NCI-H1694 (cell line): Measurements from ENCODE around the gene CDC14A.
A peak's percentile ranks its signal among the peaks of the same experiment; 100 is the strongest.

Experiments
- DNase-seq: peaks from one replicate; lab custom pipeline; 2025; lab: John Stamatoyannopoulos, UW

The CDC14A gene

DNA sequence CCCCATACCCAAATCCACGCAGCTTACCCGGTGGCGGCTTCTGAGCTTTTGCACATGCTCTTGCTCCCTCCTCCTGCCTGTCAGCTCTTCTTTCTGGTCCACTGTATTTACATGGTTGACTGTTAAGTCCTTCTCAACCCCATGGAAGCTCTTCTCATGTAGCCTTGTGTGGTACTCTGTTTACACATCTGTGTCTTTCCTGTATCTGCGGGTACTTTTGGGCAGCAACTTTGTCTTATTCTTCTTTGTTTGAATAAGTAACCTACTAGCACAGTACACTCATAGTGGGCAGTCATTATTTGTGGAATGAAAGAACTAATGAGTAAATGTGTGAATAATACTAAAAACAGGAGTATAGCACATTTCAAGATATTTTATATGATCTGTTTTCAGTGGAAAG is 97.2 kb downstream of the CDC14A start:
- DNase-seq = no peak

DNA sequence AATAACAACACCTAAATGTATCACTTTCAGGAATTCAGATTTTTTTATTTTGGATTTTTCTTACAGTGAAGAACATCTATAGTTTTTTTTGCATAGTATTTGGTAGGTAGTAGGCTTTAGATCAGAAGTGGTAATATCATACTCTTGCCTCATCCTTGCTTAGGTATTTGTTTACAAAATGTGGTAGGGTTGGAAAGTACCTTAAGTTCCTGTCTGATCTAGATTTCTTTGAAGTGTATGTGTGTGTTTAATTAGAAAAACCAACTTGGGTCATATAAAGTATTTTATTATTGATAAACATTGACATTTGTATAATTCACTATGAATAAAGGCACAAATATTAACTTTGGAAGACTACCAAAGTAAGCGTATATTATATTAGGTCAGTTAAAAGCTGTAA is 100.3 kb downstream of the CDC14A start:
- no peak for DNase-seq

DNA sequence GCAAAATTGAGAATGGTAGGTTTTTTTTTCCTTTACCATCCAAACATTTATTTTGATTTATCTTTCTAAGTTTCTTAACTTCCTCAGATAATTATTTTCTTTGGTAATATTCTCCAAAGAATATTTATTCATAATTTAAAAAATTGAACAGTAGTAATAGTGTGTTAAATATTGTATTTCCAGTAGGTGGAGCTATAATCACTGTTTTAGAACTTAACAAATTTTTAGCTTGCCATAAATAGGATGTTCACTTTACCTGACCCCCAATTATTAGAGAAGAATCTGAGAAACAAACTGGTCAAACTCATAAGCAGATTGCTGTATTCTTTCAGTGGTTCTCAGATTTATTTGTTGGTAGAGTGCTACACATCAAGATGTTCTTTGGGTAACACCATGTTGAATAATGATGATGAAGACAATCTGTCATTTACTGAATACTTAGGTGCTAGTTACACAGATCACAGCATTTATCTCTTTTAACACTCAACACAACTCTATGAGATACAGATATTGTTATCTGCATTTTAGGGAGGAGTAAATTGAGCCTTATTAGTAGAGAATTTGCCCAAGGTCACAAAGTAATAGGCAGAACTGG is 103.3 kb downstream of the CDC14A start:
- DNase-seq = no peak

DNA sequence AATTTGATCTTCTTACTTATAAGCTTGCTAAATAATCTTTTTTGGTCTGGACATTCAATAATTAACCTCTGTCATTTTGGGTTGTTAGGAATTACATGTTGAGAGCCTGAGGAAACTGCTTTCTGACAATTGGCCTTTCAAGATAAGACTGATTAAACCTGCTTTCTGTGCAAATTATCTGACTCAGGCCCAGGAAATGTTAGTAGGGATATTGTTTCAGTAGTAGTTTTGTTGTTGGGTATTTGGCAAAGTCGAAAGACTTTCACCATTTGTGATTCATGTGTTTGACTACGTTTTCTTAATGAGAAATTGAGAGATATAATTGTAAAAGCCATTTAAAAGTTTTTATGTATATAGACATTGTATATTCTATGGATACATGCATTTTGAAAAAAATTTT is 104.6 kb downstream of the CDC14A start:
- DNase-seq = no peak

DNA sequence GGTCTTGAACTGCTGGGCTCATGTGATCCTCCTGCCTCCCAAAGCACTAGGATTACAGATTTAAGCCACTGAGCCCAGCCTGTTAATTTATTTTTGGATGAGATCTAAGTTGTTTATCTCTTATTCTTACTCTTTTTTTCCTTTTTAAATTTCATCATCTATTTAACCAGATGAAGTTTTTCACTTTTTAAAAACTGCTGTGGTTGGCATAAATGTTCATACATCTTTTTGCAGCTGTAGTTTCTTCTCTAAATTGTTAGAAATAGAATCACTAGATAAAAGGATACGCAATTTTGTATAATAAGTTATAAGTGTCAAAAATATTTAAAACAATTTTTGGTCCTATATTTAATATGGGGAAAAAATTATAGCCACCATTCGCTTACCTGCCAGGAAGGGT is 105.4 kb downstream of the CDC14A start:
- DNase-seq = no peak

DNA sequence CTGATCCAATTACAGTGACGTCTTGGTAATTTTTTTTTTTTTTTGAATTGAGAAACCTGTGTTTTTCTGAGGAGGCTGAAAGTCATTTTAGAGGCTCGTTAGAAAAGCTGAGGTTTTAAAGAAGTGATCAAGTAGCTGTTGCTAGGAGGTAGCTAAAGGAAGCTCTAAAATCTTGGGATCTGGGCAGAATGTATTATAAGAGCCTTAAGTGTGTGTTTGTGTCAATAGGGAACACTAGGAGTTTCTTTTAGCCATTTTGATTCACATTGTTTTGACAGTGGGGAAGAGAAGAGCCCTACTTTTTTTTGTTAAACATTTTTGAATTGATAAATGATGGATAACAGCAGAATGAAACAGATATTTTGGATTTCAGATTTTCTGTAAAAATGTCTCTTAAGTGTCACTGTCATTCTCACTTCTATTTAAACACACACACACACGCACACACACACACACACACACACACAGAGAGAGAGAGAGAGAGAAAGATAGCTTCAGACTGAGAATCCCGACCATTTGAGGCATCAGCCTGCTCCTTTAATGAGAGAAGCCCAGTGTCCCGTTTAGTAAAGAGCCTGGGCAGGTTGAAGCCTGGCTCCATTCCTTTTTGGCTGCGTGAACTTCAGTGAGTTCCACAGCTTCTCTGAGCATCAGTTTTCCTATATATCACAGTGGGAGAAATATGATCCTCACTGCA is 106.5 kb downstream of the CDC14A start:
- DNase-seq = no peak

DNA sequence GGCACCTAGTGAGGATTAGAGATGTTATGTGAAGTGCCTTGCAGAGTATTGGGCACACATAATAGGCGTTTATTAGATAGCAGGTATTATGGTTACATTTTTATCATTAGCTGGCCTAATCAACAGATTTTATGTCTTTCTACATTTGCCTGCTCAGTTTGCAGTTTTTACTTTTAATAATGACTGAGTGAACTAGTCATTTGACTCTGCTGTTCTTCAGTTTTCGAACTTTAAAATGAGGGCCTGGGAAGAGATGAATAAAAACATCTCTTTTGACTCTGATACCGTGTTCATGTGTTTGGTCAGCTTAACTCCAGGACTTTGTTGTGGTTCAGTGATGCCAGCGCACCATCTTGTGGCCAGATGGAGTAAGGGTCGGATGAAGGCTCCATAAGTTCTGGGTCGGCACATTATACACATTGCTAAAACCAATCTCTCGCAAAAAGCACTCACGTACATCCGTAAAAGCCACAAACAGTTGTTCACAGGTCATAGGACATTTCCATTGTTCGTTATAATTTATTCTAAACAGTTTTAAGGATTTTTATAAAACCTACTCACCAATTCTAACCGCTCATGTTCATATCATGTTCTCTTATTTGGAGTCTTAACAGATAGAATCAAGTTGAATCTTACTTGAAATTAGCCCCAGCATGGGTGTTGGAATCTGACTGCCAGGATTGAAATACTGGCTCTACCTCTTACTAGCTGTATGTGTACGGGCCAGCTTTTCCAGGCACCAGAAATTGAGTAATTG is 107.2 kb downstream of the CDC14A start:
- DNase-seq = peak; percentile 69

DNA sequence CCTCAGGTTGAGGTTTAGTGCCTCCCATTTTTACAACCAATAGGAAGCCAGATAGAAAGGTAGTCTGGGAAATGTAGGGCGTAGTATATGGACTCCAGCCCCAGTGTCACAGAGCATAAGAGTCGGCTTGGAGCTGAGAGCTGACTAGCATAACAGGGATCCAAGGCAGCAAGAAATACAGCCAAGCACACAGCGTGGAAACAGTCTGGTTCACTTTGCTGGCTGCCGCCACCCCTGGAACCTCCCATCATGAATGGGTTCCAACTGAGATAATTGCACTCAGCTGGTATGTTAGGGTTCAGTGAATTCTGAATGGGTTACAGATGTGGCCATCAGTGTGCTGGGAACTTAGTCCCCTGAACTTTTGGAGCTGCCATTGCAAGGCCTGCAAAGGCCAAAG is 108.9 kb downstream of the CDC14A start:
- DNase-seq = no peak

DNA sequence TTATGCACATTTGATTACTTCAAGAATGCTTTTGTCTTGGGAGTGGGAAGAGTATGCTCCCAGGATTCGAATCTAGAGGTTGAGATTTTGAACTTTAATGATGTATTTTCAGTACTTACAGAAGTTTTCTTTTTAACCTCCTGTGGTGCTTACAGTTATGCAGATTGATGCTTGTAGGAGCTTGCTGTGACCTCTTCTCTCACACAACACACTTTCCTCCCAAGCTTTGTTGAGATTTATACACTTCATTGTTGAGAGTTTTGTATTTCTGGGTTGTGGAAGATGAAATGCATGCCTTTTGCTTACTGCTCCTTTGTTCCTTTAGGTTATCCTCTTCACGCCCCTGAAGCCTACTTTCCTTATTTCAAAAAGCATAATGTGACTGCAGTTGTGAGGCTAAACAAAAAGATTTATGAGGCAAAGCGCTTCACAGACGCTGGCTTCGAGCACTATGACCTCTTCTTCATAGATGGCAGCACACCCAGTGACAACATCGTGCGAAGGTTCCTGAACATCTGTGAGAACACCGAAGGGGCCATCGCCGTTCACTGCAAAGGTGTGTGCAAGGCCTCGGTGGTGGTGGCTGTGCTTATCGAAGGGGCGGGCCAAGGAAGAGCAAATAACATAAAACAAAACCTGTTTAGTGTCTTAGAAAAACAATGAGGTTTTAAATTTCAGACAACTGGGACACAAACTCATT is 110.2 kb downstream of the CDC14A start:
- no peak for DNase-seq

DNA sequence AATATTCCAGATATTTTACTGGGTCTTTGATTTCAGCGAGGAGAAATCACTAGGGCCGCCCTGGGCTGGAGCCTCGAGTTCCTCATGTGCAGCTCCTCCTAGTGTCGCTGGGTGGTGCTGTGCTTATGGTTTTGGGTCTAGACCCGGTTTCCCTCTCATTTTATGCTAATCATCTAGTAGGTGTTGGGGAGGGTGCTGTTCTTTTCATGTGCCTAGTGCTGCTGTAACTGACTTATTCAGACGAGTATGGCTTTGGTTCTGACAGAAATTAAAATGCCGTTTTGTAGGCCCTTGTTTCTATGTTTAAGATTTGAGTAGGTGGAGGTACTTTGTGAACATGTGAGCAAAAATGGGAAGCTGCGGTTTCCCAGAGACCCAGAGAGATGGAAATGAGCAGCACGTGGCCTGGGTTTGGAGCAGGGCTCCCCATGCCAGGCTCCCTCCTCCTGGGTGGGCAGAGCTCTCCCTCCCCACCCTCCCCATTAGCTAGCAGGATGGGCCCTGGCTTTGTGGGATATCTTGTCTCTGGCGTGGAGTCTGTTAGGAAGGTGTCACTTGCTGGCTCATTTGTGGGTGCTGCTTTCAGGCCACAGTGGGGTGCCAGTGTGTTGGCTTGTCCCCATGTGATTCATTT is 111.6 kb downstream of the CDC14A start:
- DNase-seq = peak; percentile 82

DNA sequence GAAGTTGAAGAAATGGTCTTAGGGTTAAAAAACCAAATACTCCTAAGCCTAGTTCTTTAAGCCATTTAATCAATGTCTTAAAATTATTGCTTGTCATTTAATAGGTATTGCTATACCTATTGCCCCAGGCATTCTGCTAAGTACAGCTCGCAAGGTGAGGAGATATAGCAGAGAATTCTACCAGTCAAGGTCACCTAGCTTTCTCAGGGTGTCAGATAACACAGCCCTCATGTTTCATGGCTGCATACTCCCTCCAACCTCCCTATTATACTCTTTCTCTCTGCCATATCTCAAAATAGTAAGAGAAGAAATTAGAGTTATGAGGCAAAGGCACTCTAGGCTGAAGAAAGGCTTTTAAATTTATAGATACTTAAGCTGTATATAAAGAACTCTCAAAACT is 117.3 kb downstream of the CDC14A start:
- DNase-seq = no peak

DNA sequence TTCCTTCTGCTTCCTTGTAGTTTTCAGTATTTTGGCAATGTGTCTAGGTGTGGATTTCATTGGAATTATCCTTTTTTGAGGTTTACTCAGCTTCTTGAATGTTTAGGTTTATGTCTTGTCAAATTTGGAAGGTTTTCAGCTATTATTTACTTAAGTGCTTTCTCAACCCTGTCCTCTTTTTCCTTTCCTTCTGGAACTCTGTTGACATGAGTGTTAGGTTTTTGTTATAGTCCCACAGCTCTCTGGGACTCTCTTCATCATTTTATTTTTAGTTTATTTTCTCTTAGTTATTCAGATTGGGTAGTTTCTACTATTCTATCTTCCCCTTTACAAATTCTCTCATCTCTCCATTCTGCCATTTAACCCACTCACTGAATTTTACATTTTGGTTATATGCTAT is 122.5 kb downstream of the CDC14A start:
- no peak for DNase-seq

DNA sequence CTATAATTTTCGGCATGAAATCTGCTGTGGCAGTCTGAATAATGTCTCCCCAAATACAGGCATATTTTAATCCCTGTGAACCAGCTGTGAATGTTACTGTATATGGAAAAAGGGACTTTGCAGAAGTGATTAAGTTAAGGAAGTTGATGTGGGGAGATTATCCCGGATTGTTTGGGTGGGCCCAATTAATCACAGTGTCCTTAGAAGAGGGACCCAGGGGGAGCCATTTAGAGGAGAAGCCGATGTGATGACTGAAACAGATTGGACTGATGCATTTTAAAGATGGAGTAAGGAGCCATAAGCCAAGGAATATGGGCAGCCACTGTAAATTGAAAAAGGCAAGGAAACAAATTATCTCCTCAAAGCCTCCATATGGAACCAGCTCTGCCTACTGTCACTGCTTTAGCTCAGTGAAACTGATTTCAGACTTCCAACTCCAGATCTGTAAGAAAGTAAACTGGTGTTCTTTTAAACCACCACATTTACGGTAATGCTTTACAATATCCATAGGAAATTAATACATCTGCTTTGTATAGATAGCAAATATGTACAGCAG is 124.5 kb downstream of the CDC14A start:
- DNase-seq = no peak

DNA sequence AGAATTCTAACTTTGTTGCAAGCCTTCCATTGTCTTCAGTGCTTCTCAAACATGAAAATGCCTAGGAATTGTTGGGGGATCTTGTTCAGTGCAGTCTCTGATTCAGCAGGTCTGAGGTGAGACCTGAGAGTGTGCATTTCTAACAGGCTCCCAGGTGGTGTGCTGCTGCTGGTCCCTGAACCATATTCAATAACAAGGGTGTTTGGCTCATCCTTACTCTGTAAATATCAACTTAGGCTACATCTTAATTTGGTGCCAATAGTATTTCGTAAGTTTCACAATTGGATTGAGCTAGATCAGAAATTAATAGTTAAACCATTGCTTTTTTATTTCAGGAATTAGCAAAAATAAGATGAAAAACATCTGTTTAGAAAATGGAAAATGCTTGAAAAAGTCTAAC is 126.5 kb downstream of the CDC14A start:
- DNase-seq = no peak

DNA sequence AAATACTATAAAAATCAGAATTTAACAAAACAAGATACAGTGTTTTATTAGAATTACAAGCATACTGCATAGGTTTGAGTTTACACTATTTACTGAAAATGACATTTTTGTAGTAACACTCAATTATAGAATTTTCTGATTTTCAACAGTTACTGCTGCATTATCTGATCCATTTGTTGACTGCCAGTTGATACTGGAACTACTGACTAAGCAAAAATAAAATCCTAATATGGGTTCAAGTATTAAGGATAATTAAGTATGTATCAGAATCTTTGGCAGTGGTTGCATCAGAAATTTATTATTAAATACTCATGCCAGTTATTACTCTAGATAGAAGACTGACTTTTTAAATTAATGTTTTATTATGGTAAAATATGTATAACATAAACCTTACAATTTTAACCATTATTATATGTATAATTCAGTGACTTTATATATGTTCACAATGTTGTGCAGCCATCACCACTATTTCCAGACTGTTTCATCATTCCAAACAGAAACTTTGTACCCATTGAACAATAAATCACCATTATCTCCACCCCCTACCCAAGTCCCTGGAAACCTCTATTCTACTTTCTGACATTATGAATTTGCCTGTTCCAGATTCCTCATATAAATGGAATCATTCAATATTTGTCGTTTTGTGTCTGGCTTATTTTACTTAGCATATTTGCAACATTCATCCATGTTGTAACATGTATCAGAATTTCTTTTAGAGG is 127.5 kb downstream of the CDC14A start:
- DNase-seq = no peak

DNA sequence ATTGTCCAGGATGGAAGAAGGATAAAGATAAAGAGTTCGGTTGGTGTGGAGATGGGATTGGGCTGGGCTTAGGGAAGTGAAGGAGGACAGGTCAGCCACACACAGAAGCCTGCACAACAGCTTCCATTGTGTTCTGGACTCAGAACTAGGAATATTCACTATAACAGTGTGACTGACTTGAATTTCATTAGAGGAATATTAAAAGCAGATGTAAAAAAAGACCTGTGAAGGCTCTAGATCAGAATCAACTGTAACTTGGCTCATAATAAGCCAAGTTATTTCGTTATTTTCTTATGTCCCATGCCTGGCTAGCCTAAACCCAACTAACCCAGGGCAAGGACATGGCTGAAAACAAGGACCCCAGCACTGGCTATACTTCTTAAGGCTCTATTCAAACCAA is 129.0 kb downstream of the CDC14A start:
- no peak for DNase-seq

DNA sequence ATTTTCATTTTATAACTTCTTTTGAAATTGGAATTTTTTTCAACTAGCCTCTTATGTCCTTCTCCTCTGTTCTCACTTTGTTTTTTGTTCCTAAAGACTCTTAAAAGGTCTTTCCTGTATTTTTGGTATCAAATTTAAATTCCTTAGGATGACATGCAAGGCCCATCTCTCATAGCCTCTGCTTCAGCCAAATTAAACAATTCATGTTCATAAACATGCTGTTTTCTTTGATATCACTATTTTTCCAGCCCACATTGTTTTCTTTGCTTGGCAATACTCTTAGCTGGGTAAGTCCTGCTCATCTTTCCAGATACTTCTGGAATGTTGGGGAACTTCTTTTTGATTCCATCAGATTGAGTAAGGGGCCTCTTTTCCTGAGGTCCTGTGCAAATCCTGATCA is 129.9 kb downstream of the CDC14A start:
- no peak for DNase-seq

DNA sequence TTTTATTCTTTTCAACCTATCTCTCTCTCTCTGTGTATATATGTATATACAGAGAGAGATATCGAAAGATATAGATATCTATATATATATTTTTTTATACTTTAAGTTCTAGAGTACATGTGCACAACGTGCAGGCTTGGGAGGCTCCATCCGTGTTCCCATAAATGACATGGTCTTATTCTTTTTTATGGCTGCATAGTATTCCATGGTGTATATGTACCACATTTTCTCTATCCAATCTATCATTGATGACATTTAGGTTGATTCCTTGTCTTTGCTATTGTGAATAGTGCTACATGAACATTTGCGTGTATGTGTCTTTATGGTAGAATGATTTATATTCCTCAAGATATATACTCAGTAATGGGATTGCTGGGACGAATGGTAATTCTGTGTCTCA is 130.4 kb downstream of the CDC14A start:
- DNase-seq = no peak

DNA sequence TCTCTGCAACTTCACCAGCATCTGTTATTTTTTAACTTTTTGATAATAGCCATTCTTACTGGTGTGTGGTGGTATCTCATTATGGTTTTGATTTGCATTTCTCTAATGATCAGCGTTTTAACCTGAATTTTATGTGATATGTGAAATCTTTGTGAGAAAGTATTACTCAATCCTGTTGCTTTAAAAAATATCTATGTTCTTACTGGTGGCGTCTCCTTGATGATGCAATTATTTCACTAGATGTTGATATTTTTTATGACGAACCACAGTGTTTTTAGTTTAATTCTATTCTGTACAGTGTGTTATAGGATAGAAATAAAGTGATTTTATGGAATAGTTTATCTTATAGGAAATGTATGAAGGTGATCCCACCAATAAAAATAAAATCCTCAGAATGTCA is 130.9 kb downstream of the CDC14A start:
- no peak for DNase-seq

DNA sequence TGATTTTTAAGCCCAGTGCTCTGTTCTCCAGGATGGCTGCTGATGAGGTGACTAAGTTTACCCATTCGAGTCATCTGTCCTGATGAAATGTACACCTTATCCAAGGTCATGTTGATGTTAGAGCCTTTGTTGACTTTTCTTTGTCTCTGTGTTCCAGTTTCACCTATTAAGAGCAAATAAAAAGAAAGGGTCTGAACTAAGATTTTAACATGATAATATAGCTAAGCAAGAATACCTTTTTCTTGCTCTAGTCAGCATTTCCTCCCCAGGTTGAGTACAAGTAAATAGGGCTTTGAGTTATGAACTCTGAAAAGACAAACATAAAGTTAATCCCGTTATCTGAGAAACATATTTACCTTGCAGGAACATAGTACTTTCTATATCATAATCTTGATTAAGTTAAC is 133.6 kb downstream of the CDC14A start:
- no peak for DNase-seq

DNA sequence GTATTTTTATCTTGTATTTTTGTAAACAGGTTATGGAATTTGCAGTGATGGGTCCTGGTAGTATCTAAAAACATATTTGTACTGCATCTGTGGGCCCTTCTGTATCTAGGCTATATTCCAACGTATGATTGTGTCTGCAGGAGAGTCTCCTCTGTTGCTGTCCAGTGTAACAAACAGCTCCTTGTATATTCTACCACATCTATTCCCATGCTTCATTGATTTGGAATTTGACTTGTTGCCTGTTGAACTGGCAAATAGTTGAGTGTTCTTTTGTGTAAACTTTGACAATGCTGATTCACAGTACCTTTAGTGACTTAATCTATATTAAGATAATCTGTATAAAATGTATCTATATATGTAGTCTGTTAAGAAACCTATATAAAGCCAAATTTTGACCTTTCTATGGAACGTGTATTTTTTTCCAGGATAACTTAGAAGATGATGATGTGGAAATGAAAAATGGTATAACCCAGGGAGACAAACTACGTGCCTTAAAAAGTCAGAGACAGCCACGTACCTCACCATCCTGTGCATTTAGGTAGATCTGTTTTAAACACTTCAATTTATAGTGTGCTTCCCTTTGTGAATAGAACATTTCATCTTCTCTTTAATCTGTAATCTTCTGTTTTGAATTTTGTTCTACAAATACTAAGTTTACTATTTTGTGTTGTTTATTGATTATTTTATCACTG is 142.2 kb downstream of the CDC14A start:
- no peak for DNase-seq
